ENCODE results near the gene SLC12A1. TPM values are rescaled to one million over a fixed set of nuclear protein-coding genes. Genes with fewer than 3 reads are reported as not detected.

SLC12A1 gene
- total RNA-seq, 2 donors from 2014 or later: not detected

DNA sequence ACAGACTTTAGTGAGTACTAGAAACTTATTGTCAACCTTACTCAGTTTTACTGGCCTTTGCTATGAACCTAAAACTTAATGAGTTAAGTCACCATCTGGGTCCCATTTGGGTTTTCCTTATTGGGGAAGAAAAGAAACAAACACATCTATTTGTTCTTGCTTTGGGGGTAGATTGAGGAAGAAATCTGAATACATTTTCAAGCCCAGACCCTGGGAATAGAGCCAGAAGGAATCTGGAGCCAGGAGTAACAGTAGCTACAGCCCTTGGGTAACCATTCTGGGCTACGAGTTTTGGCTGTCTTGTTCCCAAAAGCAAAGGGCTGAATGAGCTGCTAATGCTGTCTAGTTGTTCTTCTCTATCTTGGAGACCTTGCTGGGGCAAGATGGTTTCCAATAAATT lies 16.5 kb downstream of the SLC12A1 start:
- no peak for ATAC-seq
- no peaks in the 10 kb centered on the region for H3K36me3 Mint-ChIP-seq

DNA sequence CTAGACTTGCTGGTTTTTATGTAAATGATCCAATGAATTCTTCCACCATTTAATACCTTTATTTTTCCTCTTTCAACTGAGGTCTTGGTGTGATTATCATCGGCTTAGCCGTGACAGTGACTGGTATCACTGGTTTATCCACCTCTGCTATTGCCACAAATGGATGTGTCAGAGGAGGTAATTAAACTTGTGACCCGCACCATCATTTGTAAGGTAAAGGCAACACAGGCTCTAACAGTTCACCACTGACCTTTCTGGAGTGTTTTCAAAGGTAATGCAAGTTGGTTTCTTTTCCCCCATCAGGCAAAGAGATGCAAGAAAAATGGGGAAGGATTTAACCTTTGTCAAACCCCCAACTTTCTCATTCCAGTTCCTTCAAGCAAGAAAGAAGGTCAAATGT lies 19.7 kb downstream of the SLC12A1 start:
- DNase-seq (ENCODE audit: low spot score in 2 of 2): no peak
- no peaks in the 10 kb centered on the region for H3K9me3 Mint-ChIP-seq
- no peaks in the 10 kb centered on the region for H3K36me3 Mint-ChIP-seq
- H3K27ac Mint-ChIP-seq: no peak overlapping the region
- no peak for ATAC-seq

More for the DNA sequence above, 16.5 kb downstream of the SLC12A1 start:
- Mint-ChIP-seq H3K27ac (no peak overlapping the region), H3K9me3 (no peaks in the 10 kb centered on the region)
- no peak for DNase-seq (ENCODE audit: low spot score in 2 of 2)

DNA sequence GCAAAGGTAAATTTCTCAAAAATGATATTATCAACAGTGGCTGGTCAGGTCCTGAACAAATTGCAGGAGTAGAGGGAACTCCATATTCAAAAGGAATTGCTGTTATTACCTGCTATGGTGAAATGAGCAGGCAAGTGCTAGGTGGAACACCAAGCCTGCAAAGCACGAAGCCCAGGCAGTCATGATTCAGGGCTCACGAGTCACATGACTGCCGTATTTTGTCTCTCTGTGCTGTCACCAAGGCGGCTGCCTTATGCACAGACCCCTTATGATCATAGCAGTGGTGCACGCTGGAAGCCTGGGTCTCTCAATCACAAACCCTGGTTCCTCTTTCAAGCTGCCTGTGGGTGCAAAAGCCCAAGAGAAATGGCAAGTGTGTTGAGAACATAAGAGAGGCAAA lies 24.4 kb downstream of the SLC12A1 start:
- Mint-ChIP-seq H3K27ac (no peak overlapping the region), H3K9me3 (no peaks in the 10 kb centered on the region), H3K36me3 (no peaks in the 10 kb centered on the region)
- no peak for DNase-seq (ENCODE audit: low spot score in 2 of 2)
- ATAC-seq: no peak

DNA sequence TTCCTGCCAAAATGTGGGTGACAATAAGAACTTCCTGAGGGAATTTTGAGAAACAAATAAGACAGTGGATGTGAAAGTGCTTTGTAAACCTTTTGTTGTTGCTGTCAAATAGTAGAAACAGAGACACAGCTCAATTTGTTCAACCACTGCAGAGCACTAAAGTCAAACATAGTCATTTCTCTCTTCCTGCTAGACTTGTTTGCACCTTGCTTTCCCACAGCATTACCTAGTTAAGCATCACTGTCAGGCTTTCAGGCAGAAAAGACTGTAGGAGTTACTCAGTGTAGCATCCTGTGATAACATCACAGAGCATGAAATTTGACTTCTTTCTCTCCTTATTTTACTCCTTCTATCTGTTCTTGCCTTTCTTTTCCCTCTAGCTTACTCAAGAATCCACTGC lies 27.1 kb downstream of the SLC12A1 start:
- no peaks in the 10 kb centered on the region for H3K9me3 Mint-ChIP-seq
- DNase-seq (ENCODE audit: low spot score in 2 of 2) (no peak), ATAC-seq (peak in 1 of 2 donors; percentile 63)
- no peak overlapping the region for H3K27ac Mint-ChIP-seq
- no peaks in the 10 kb centered on the region for H3K36me3 Mint-ChIP-seq

DNA sequence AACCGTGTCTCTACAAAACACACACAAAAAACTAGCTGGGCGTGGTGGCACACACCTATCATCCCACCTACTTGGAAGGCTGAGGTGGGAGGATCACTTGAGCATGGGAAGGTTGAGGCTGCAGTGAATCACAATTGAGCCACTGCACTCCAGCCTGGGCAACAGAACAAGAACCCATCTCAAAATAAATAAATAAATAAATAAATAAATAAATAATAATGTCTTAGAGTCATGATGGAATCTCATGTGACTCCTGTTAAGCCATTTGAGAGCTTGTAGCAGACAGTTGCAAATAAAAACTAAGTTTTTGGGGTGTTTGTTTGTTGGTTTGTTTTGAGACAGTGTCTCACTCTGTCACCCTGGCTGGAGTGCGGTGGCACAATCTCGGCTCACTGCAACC lies 33.2 kb downstream of the SLC12A1 start:
- no peaks in the 10 kb centered on the region for H3K9me3 Mint-ChIP-seq
- DNase-seq (ENCODE audit: low spot score in 2 of 2): no peak
- no peaks in the 10 kb centered on the region for H3K36me3 Mint-ChIP-seq
- ATAC-seq: no peak
- no peak overlapping the region for H3K27ac Mint-ChIP-seq

DNA sequence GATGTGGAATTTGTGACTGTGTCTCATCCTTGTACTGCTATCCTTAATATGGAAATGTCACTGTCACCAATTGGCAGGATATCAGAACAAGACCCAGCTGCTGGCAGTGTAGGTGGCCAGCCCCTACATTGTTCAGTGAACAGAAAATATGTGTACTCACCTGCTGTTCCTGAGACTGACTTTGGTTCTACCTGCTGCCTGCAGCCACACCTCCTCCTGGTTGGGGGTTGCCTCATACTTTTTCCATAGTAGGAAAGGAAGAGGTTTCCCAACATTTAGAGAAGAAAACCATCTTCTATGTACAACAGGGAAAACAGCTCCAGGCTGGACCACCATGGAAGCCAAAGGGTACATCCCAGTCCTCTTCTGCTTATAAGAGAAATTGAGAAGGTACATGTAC lies 35.9 kb downstream of the SLC12A1 start:
- Mint-ChIP-seq H3K9me3 (no peaks in the 10 kb centered on the region), H3K36me3 (no peaks in the 10 kb centered on the region), H3K27ac (no peak overlapping the region)
- DNase-seq (ENCODE audit: low spot score in 2 of 2) (no peak), ATAC-seq (no peak)

DNA sequence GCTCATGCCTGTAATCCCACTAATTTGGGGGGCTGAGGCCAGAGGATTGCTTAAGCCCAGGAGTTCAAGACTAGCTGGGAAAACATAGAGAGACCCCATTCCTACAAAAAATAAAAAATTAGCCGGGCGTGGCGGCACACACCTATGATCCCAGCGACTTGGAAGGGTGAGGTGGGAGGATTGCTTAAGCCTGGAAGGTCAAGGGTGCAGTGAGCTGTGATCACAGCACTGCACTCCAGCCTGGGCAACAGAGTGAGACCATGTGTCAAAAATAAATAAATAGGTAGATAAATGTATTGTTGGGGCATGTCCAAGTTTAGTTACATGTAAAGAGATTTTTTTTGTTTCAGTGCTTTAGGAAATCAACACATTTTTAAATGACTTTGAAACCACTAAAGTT lies 36.4 kb downstream of the SLC12A1 start:
- ATAC-seq: no peak
- Mint-ChIP-seq H3K36me3 (no peaks in the 10 kb centered on the region), H3K9me3 (no peaks in the 10 kb centered on the region), H3K27ac (no peak overlapping the region)
- DNase-seq (ENCODE audit: low spot score in 2 of 2): no peak

DNA sequence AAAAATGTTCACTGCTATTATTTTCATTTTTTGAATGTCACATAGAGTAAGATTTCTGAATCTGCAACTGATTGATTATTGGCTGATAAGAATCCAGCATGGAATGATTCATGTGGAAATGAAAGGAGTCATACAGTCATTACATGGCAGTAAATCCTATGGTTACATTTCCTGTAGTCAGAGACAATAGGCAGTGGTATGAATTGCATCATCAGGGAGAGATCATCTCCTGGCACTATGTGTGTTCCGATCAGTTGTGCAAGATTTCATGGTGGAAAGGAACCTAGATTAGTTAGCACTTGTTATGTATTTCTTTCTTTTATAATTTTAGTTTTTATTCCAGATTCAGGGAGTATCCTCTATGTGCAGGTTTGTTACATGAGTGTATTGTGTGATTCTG lies 38.8 kb downstream of the SLC12A1 start:
- DNase-seq (ENCODE audit: low spot score in 2 of 2) (no peak), ATAC-seq (no peak)
- Mint-ChIP-seq H3K9me3 (no peaks in the 10 kb centered on the region), H3K27ac (no peak overlapping the region), H3K36me3 (no peaks in the 10 kb centered on the region)

DNA sequence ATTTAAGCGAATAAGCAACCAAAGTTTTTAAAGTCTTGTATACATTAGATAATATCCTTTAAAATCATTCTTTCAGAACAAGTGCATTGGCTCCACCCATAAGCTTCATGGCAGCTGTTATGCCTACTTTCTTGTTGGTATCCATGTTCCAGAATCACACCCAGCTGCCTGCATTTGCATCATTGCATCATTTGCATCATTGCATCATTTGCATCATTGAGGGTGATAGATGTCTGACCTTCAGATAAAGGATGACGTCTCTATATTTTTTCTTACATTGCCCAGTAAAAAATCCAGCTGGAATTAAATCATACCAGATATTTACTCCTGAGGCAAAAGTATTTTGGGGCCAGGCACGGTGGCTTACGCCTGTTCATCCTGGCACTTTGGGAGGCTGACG lies 42.3 kb downstream of the SLC12A1 start:
- Mint-ChIP-seq H3K9me3 (no peaks in the 10 kb centered on the region), H3K36me3 (no peaks in the 10 kb centered on the region), H3K27ac (no peak overlapping the region)
- DNase-seq (ENCODE audit: low spot score in 2 of 2) (no peak), ATAC-seq (no peak)

DNA sequence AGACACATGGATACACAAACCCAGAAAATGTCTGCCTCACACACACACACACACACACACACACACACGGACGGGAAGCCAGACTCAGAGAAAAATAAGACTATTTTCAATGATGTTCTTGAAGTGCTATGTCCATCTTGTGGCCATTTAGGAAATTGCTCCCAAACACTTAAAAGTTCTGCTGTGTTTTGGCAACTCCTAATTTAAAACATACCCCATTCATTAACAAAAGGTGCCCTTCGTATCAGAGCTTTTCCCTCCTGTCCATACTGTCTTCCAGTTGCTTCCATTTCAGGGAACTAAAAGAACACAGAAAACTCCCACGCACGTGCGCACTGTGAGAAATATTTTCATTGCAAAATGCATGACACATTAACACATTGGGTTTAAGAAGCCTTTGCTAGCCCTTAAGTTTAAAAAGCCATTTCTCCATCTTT lies 44.6 kb downstream of the SLC12A1 start:
- no peak for ATAC-seq
- DNase-seq (ENCODE audit: low spot score in 2 of 2): peak in 1 of 2 donors; percentile 10
- no peaks in the 10 kb centered on the region for H3K9me3 Mint-ChIP-seq
- no peak overlapping the region for H3K27ac Mint-ChIP-seq
- no peaks in the 10 kb centered on the region for H3K36me3 Mint-ChIP-seq

DNA sequence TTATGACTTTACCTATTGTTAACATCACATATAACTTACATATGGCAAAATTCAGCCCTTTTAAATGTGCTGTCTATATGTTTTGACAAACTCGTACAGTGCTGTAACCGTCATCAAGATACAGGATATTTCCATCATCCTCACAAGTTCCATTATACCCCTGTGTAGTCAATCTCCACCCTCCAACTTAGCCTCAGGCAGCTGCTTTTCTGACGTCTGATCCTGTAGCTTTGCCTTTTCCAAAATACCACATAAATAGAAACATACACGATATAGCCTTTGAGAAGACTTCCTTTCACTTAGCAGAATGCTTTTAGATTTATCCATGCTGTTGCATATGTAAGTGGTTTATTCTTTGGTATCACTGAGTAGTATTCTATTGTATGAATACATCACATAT lies 47.1 kb downstream of the SLC12A1 start:
- Mint-ChIP-seq H3K27ac (no peak overlapping the region), H3K36me3 (no peaks in the 10 kb centered on the region)

DNA sequence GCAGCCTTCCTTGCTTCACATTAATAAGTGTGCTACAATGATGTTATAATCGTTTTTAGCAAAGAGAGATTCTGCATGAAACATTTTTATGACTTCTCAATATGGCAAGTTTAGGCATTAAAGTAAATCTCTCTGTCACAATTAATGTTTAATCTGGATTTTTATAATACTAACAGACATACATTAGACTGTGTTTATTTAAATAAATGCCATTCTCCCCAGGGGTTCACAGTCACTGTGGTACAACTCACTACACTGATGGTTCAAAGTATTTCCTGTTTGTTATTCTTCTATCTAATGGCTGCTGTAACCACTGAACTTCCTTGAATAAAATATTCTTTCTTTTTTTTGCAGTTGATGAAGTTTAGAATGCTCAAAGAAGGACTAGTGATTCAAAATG lies 59.0 kb downstream of the SLC12A1 start:
- Mint-ChIP-seq H3K9me3 (no peaks in the 10 kb centered on the region), H3K36me3 (no peaks in the 10 kb centered on the region), H3K27ac (no peak overlapping the region)
- ATAC-seq (no peak), DNase-seq (ENCODE audit: low spot score in 2 of 2) (no peak)

More for the DNA sequence above, 47.1 kb downstream of the SLC12A1 start:
- DNase-seq (ENCODE audit: low spot score in 2 of 2): no peak
- ATAC-seq: no peak
- no peaks in the 10 kb centered on the region for H3K9me3 Mint-ChIP-seq

DNA sequence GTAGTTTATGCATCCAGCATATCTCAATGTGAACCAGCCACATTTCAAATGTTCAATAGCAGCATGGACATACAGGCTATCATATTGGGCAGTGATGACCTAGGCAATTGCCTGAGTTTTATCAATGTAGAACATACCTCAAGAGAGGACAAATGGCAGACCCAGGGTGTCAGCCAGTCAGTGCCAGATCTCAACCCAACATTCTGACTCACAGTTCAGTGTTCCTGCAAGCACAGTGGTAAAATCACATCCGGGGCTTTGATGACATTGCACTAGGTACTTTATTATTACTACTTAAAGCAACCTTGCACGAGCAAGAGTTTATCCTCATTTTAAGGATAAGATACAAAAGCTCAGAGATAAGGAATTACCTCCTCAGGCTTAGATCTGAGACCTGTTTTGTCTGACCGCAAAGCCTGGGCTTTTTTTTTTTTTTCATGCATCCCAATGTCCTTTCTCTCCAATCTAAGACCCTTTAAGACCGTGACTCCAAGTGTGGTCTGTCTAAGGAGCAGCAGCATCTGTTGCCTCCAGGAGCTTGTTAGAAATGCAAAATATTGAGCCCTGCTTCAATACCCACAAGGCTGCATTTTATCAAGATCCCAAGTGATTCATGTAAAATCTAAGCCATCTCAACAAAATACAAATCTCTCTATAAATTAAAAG lies 60.1 kb downstream of the SLC12A1 start:
- no peak overlapping the region for H3K27ac Mint-ChIP-seq
- H3K9me3 Mint-ChIP-seq: no peaks in the 10 kb centered on the region
- ATAC-seq (no peak), DNase-seq (ENCODE audit: low spot score in 2 of 2) (no peak)
- no peaks in the 10 kb centered on the region for H3K36me3 Mint-ChIP-seq

DNA sequence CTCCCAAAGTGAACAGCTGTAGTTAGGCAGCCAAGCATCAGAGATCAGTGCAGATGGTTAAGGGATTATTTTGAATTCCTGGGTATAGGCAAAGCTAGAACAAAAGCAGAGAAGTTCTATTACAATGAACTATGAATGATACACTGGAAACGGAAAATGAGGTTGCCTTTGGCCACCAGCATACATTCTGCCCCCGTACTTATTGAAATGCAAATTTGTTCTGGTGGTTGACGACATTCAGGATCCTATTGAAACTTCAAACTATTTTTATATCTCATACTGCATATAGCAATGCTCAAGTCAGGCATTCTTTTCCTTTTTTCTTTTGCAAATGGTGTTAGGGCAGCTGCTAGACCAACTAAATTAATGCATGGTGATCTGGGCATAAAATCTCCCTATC lies 61.7 kb downstream of the SLC12A1 start:
- Mint-ChIP-seq H3K9me3 (no peaks in the 10 kb centered on the region), H3K27ac (no peak overlapping the region), H3K36me3 (no peaks in the 10 kb centered on the region)
- DNase-seq (ENCODE audit: low spot score in 2 of 2): no peak
- no peak for ATAC-seq

DNA sequence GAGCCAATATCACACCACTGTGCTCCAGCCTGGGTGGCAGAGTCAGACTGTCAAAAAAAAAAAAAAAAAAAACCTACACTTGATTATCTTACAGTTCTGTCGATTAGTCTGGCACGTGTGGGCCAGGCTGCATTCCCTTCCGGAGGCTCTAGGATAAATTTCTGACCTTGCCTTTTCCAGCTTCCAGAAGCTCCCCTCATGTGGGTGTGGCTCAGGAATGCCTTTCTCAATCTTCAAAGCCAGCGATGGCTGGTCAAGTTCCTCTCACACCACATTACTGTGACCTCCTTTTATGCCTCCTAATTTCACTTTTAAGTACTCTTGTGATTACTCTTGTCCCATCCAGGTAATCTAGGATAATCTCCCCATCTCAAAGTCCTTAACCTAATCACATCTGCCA lies 66.9 kb downstream of the SLC12A1 start:
- DNase-seq (ENCODE audit: low spot score in 2 of 2) (no peak), ATAC-seq (no peak)
- Mint-ChIP-seq H3K9me3 (no peaks in the 10 kb centered on the region), H3K27ac (no peak overlapping the region), H3K36me3 (no peaks in the 10 kb centered on the region)

DNA sequence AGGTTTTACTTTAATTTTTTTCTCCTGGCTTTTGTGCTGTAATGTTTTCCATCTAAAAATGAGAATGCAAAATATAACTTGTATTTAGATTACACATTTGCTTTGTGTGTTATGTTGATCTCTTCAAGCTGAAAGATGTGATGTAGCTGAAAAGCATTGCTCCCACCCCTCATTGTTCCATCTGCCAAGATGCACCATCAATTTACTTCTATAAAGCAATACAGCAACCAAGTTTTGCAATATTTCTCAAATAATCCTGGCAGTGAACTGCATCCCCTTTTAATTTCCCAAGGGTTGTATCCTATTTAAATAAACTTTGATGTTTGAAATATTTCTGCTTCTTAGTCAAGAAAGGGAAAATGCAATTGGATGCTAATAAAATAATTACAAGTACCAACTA lies 72.6 kb downstream of the SLC12A1 start:
- Mint-ChIP-seq H3K36me3 (no peaks in the 10 kb centered on the region), H3K9me3 (no peaks in the 10 kb centered on the region), H3K27ac (no peak overlapping the region)
- DNase-seq (ENCODE audit: low spot score in 2 of 2) (no peak), ATAC-seq (no peak)

DNA sequence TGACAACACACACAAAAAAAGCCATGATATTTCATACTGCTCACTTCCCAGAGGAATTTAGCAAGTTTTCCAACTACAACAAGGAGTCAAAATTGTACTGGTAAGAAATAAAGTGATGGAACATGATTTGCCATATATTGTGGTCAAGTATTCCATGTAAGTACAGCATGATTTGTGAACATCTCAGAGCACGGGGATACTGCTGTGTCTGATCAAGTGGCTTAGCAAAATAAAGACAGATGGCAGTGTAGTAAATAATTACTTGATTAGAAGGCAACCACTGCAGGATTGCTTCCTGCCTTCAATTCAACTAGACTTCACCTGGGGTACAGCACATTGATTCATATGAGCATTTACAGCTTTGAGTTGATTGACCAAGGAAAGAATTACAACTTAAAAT lies 73.5 kb downstream of the SLC12A1 start:
- ATAC-seq: no peak
- no peaks in the 10 kb centered on the region for H3K9me3 Mint-ChIP-seq
- no peak for DNase-seq (ENCODE audit: low spot score in 2 of 2)
- no peaks in the 10 kb centered on the region for H3K36me3 Mint-ChIP-seq
- no peak overlapping the region for H3K27ac Mint-ChIP-seq

DNA sequence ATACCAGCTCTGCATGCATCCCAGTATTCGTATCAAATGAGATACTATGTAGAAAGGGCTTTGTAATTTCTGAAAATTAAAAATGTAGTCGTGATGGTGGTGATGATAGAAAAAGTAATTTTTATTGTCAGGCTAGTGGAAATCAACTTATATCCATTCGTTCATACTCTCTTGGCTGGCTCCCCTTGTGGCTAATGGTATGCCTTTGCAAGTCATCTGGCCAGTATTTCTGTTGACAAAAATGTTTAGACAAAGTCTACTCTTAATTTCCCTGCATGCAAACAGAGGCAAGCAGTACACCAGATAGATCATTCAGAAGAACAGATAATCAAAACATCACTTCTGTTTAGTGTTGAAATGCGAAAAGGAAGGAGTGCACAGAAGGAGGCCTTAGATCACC lies 75.6 kb downstream of the SLC12A1 start:
- DNase-seq (ENCODE audit: low spot score in 2 of 2) (no peak), ATAC-seq (no peak)
- H3K27ac Mint-ChIP-seq: no peak overlapping the region
- no peaks in the 10 kb centered on the region for H3K9me3 Mint-ChIP-seq
- H3K36me3 Mint-ChIP-seq: no peaks in the 10 kb centered on the region

DNA sequence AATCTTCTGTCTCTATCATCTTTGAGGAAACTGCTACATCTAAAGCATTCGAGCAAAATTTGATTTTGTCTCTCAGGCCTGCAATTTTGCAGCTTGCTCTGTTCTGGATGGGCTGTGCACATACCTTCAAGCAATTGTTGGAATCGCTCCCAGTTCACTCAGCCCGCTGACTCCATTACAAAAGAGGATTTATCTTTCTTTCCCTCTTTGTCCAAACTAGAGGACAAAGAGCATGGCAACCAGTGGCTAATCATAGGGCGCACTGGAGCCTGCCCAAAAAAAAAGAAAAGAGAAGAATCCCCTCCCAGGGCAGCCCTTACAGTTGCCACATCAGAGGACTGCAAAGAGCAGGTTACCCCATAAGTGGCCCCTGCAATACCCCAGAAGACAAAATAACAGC lies 76.1 kb downstream of the SLC12A1 start:
- no peak overlapping the region for H3K27ac Mint-ChIP-seq
- H3K9me3 Mint-ChIP-seq: no peaks in the 10 kb centered on the region
- no peak for DNase-seq (ENCODE audit: low spot score in 2 of 2)
- ATAC-seq: no peak
- H3K36me3 Mint-ChIP-seq: no peaks in the 10 kb centered on the region

Measured in activated naive CD4-positive, alpha-beta T cell treated with anti-CD3 and anti-CD28 coated beads, Interleukin-2, amount 50 U/mL, for 72 hours (primary cell).